Measurements from ENCODE around the gene VEGFB.
"Not testable (repeated sequence)": the region's sequence is repeated elsewhere in the genome, so short reads cannot be mapped to it uniquely, and the experiment has no call there.

DNA sequence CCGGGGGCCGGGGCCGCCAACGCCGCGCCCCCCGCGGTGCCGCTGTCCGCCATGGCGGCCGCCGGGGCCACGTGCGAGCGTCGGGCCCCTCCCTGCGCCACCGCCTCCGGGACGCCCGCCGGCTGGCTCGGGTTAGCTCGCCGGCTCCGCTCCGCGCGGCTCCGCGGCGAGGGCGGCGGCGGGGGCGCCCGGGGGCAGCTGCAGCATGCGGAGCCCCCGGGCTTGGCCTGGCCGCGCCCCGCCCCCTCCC, 12.2 kb downstream of the VEGFB start:
- TF ChIP-seq EP300, POLR2AphosphoS5 (IDR thresholded peaks at IDR 0.05): not testable (repeated sequence)
- TF ChIP-seq, protein P1, sequence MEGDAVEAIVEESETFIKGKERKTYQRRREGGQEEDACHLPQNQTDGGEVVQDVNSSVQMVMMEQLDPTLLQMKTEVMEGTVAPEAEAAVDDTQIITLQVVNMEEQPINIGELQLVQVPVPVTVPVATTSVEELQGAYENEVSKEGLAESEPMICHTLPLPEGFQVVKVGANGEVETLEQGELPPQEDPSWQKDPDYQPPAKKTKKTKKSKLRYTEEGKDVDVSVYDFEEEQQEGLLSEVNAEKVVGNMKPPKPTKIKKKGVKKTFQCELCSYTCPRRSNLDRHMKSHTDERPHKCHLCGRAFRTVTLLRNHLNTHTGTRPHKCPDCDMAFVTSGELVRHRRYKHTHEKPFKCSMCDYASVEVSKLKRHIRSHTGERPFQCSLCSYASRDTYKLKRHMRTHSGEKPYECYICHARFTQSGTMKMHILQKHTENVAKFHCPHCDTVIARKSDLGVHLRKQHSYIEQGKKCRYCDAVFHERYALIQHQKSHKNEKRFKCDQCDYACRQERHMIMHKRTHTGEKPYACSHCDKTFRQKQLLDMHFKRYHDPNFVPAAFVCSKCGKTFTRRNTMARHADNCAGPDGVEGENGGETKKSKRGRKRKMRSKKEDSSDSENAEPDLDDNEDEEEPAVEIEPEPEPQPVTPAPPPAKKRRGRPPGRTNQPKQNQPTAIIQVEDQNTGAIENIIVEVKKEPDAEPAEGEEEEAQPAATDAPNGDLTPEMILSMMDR (IDR thresholded peaks at IDR 0.05), result not testable (repeated sequence)

All from sigmoid colon (tissue), 4 donors.